ENCODE results near the gene TUBG2.
A peak's percentile ranks its signal among the peaks of the same experiment; 100 is the strongest.

TUBG2 gene

GRCh38 chr17:42677012-42677857 lies 18.2 kb downstream of the TUBG2 start:
- peak; percentile 99 for DNase-seq (ENCODE audit: low spot score)

- DNase-seq (ENCODE audit: low spot score), result peak; percentile 93
These were observed 19.1 kb downstream of the TUBG2 start for GRCh38 chr17:42677921-42678781.

GRCh38 chr17:42678951-42679491 lies 19.9 kb downstream of the TUBG2 start:
- DNase-seq (ENCODE audit: low spot score), result no peak

GRCh38 chr17:42679492-42680330 lies 20.6 kb downstream of the TUBG2 start:
- DNase-seq (ENCODE audit: low spot score), result peak; percentile 88

GRCh38 chr17:42680331-42680808 lies 21.3 kb downstream of the TUBG2 start:
- DNase-seq (ENCODE audit: low spot score), result no peak

GRCh38 chr17:42681976-42682721 lies 23.1 kb downstream of the TUBG2 start, which contains the start of gene CNTNAP1:
Gene CNTNAP1 (plus strand): TSS chr17:42682531. CDS start chr17:42682830, 299 bp downstream.
- DNase-seq (ENCODE audit: low spot score), result peak; percentile 91

GRCh38 chr17:42682722-42683403 lies 23.8 kb downstream of the TUBG2 start:
- peak; percentile 71 for DNase-seq (ENCODE audit: low spot score)

- DNase-seq (ENCODE audit: low spot score), result no peak
These were observed 24.4 kb downstream of the TUBG2 start for GRCh38 chr17:42683407-42684034.

- no peak for DNase-seq (ENCODE audit: low spot score)
These were observed 26.0 kb downstream of the TUBG2 start for GRCh38 chr17:42684929-42685556.

GRCh38 chr17:42685831-42686230 lies 26.7 kb downstream of the TUBG2 start:
- DNase-seq (ENCODE audit: low spot score), result no peak

GRCh38 chr17:42686520-42687128 lies 27.5 kb downstream of the TUBG2 start:
- DNase-seq (ENCODE audit: low spot score), result no peak

GRCh38 chr17:42687707-42688320 lies 28.7 kb downstream of the TUBG2 start:
- no peak for DNase-seq (ENCODE audit: low spot score)

- no peak for DNase-seq (ENCODE audit: low spot score)
These were observed 31.5 kb downstream of the TUBG2 start for GRCh38 chr17:42690596-42690995.

GRCh38 chr17:42691021-42691545 lies 32.0 kb downstream of the TUBG2 start:
- no peak for DNase-seq (ENCODE audit: low spot score)

GRCh38 chr17:42692489-42692888 lies 33.4 kb downstream of the TUBG2 start:
- DNase-seq (ENCODE audit: low spot score), result no peak

- no peak for DNase-seq (ENCODE audit: low spot score)
These were observed 35.4 kb downstream of the TUBG2 start for GRCh38 chr17:42694524-42694923.

GRCh38 chr17:42695500-42695899 lies 36.4 kb downstream of the TUBG2 start:
- no peak for DNase-seq (ENCODE audit: low spot score)
